GM12864 (cell line): ENCODE data around the gene ATP6V1B1.

Experiments
- DNase-seq: peaks from one replicate; pipeline ENCODE4 v3.0.0-alpha.2; 2011; ENCODE audit warnings: low read depth
- H3K4me3 ChIP-seq: 2 replicates; pipeline ENCODE4 v1.5.1; 2011; ENCODE audit warnings: mild to moderate bottlenecking, low read depth, low read length, control low read depth
- CTCF ChIP-seq: IDR thresholded peaks from 2 replicates; pipeline ENCODE4 v1.5.1; 2011; ENCODE audit warnings: low read depth, mild to moderate bottlenecking, moderate library complexity, low read length, control low read depth, inconsistent platforms; ENCODE audit errors: missing control alignments

ATP6V1B1 gene

GRCh38 chr2:70927641-70928040 lies 8.1 kb upstream of the ATP6V1B1 start:
- no peak for TF ChIP-seq CTCF
- no peak overlapping the region for H3K4me3 ChIP-seq
- DNase-seq: no peak

- no peak overlapping the region for H3K4me3 ChIP-seq
- DNase-seq: no peak
- TF ChIP-seq CTCF: no peak
Observed at GRCh38 chr2:70928366-70928765, 7.3 kb upstream of the ATP6V1B1 start.

- no peak for TF ChIP-seq CTCF
- no peak overlapping the region for H3K4me3 ChIP-seq
- no peak for DNase-seq
Observed at GRCh38 chr2:70930371-70931329, 5.0 kb upstream of the ATP6V1B1 start.

- TF ChIP-seq CTCF: no peak
- no peak overlapping the region for H3K4me3 ChIP-seq
- no peak for DNase-seq
Observed at GRCh38 chr2:70931376-70932000, 4.2 kb upstream of the ATP6V1B1 start.

GRCh38 chr2:70932631-70933230 lies 3.0 kb upstream of the ATP6V1B1 start:
- DNase-seq: no peak
- no peak overlapping the region for H3K4me3 ChIP-seq
- no peak for TF ChIP-seq CTCF

- no peak for DNase-seq
- no peak overlapping the region for H3K4me3 ChIP-seq
- TF ChIP-seq CTCF: no peak
Observed at GRCh38 chr2:70934981-70935380, 719 bp upstream of the ATP6V1B1 start.
